ENCODE results near the gene CABLES1.

Gene CABLES1

GRCh38 chr18:23146861-23147469 lies 11.7 kb downstream of the CABLES1 start (continued):
- TF ChIP-seq, protein P1, sequence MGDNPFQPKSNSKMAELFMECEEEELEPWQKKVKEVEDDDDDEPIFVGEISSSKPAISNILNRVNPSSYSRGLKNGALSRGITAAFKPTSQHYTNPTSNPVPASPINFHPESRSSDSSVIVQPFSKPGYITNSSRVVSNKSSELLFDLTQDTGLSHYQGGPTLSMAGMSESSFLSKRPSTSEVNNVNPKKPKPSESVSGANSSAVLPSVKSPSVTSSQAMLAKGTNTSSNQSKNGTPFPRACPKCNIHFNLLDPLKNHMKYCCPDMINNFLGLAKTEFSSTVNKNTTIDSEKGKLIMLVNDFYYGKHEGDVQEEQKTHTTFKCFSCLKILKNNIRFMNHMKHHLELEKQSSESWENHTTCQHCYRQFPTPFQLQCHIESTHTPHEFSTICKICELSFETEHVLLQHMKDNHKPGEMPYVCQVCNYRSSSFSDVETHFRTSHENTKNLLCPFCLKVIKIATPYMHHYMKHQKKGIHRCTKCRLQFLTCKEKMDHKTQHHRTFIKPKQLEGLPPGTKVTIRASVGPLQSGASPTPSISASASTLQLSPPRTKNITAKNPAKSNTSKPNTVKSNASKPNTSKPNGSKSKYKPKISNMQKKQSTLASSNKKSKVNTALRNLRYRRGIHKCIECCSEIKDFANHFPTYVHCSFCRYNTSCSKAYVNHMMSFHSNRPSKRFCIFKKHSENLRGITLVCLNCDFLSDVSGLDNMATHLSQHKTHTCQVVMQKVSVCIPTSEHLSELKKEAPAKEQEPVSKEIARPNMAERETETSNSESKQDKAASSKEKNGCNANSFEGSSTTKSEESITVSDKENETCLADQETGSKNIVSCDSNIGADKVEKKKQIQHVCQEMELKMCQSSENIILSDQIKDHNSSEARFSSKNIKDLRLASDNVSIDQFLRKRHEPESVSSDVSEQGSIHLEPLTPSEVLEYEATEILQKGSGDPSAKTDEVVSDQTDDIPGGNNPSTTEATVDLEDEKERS (tag by site-specific recombination; IDR thresholded peaks at IDR 0.05): no peak
- TF ChIP-seq ZNF138 (tag by site-specific recombination; IDR thresholded peaks at IDR 0.05; ENCODE audit: borderline replicate concordance): no peak
- no peak for TF ChIP-seq ZNF707 (tag by site-specific recombination; IDR thresholded peaks at IDR 0.05)
- TF ChIP-seq IKZF3 (tag by site-specific recombination; IDR thresholded peaks at IDR 0.05): no peak
- no peak for TF ChIP-seq ZNF239 (tag by site-specific recombination; IDR thresholded peaks at IDR 0.05)

DNA sequence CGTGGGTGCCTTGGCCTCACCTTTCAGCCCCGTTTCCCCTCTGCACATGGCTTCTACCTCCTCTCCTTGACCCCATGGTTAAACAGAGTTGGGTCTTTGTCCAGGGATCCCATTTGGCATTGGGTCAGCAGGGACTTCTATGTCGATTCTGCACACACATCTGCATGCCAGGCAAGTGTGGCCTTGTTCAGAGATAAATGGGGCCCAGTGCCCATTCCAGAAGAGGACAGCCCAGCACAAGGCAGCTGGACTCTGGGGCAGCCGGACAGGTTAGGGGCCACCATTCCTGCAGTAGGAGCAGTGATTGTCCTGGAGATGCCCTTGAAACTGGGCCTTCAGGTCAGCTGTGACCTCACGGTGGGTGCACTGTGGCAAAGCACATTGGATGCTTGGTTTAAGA lies 13.1 kb downstream of the CABLES1 start:
- TF ChIP-seq, protein P2, sequence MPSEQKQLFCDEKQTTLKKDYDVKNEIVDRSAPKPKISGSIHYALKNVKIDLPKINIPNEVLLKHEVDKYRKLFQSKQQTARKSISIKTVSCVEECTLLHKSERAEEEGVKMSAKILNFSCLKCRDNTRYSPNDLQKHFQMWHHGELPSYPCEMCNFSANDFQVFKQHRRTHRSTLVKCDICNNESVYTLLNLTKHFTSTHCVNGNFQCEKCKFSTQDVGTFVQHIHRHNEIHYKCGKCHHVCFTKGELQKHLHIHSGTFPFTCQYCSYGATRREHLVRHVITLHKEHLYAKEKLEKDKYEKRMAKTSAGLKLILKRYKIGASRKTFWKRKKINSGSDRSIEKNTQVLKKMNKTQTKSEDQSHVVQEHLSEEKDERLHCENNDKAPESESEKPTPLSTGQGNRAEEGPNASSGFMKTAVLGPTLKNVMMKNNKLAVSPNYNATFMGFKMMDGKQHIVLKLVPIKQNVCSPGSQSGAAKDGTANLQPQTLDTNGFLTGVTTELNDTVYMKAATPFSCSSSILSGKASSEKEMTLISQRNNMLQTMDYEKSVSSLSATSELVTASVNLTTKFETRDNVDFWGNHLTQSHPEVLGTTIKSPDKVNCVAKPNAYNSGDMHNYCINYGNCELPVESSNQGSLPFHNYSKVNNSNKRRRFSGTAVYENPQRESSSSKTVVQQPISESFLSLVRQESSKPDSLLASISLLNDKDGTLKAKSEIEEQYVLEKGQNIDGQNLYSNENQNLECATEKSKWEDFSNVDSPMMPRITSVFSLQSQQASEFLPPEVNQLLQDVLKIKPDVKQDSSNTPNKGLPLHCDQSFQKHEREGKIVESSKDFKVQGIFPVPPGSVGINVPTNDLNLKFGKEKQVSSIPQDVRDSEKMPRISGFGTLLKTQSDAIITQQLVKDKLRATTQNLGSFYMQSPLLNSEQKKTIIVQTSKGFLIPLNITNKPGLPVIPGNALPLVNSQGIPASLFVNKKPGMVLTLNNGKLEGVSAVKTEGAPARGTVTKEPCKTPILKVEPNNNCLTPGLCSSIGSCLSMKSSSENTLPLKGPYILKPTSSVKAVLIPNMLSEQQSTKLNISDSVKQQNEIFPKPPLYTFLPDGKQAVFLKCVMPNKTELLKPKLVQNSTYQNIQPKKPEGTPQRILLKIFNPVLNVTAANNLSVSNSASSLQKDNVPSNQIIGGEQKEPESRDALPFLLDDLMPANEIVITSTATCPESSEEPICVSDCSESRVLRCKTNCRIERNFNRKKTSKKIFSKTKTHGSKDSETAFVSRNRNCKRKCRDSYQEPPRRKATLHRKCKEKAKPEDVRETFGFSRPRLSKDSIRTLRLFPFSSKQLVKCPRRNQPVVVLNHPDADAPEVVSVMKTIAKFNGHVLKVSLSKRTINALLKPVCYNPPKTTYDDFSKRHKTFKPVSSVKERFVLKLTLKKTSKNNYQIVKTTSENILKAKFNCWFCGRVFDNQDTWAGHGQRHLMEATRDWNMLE (tag by site-specific recombination; conservative IDR thresholded peaks at IDR 0.05; ENCODE audit: low read depth): no peak
- TF ChIP-seq ZNF843 (tag by site-specific recombination; IDR thresholded peaks at IDR 0.05) (no peak), ZNF658 (tag by site-specific recombination; IDR thresholded peaks at IDR 0.05) (no peak), ZNF548 (tag by site-specific recombination; IDR thresholded peaks at IDR 0.05) (no peak), ZNF571 (tag by site-specific recombination; IDR thresholded peaks at IDR 0.05) (no peak), SP7 (tag by site-specific recombination; IDR thresholded peaks at IDR 0.05) (no peak), ZNF544 (tag by site-specific recombination; IDR thresholded peaks at IDR 0.05) (no peak), ZNF626 (tag by site-specific recombination; IDR thresholded peaks at IDR 0.05) (no peak)
- Histone ChIP-seq H3K4me3 (ENCODE audit: low read depth, low read length) (no peak overlapping the region), H3K4me1 (ENCODE audit: control insufficient read depth, insufficient read depth, low read length) (peaks cover 7% of the 10 kb centered on the region; the same call in 1 of the 2 replicates), H3K9me3 (ENCODE audit: control insufficient read depth, insufficient read depth, low read depth, low read length) (no peaks in the 10 kb centered on the region), H3K27ac (ENCODE audit: extremely low read depth, low read depth, low read length) (no peak overlapping the region), H3K36me3 (ENCODE audit: control insufficient read depth in 2 of 2, insufficient read depth in 1 of 2, low read length in 2 of 2) (no peaks in the 10 kb centered on the region; a peak in 1 of 3 replicates)
- POLR2A ChIA-PET: interaction anchor here (0.7 kb wide), 1 partner anchor 53 kb away, joined by 5 read pairs; no protein-coding TSS in a partner anchor
- CTCF ChIA-PET: interaction anchor here (1.1 kb wide), 1 partner anchor 11 kb away, joined by 4 read pairs; no protein-coding TSS in a partner anchor

DNA sequence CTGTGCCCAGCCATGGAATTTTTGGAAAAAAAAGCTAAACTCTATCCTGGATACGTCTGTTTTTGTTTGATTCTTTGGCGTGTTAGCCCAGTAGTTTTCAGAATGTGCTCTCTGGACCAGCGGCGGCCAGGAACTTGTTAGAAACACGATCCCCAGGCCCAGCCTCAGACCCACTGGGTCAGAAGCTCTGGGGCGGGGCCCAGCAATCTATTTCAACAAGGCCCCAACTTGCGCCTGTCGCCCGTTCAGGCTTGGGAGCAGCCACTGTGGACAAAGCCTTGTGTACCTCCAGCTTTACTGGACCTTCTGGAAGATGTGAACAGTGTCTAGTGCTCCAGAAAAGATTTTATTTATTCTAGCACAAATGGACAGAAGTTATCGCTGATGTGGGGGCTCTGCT lies 14.3 kb downstream of the CABLES1 start:
- Histone ChIP-seq H3K4me3 (ENCODE audit: low read depth, low read length) (no peak overlapping the region), H3K4me1 (ENCODE audit: control insufficient read depth, insufficient read depth, low read length) (peaks cover 9% of the 10 kb centered on the region; the same call in 1 of the 2 replicates), H3K9me3 (ENCODE audit: control insufficient read depth, insufficient read depth, low read depth, low read length) (no peaks in the 10 kb centered on the region), H3K27ac (ENCODE audit: extremely low read depth, low read depth, low read length) (no peak overlapping the region), H3K36me3 (ENCODE audit: control insufficient read depth in 2 of 2, insufficient read depth in 1 of 2, low read length in 2 of 2) (no peaks in the 10 kb centered on the region; a peak in 1 of 3 replicates)
- CTCF ChIA-PET: interaction anchor here (0.8 kb wide), 1 partner anchor 58 kb away, joined by 3 read pairs; no protein-coding TSS in a partner anchor
- POLR2A ChIA-PET: no interaction called here
- TF ChIP-seq, protein P3, sequence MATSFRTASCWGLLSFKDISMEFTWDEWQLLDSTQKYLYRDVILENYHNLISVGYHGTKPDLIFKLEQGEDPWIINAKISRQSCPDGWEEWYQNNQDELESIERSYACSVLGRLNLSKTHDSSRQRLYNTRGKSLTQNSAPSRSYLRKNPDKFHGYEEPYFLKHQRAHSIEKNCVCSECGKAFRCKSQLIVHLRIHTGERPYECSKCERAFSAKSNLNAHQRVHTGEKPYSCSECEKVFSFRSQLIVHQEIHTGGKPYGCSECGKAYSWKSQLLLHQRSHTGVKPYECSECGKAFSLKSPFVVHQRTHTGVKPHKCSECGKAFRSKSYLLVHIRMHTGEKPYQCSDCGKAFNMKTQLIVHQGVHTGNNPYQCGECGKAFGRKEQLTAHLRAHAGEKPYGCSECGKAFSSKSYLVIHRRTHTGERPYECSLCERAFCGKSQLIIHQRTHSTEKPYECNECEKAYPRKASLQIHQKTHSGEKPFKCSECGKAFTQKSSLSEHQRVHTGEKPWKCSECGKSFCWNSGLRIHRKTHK (tag by site-specific recombination; IDR thresholded peaks at IDR 0.05): no peak
- TF ChIP-seq, protein P4, sequence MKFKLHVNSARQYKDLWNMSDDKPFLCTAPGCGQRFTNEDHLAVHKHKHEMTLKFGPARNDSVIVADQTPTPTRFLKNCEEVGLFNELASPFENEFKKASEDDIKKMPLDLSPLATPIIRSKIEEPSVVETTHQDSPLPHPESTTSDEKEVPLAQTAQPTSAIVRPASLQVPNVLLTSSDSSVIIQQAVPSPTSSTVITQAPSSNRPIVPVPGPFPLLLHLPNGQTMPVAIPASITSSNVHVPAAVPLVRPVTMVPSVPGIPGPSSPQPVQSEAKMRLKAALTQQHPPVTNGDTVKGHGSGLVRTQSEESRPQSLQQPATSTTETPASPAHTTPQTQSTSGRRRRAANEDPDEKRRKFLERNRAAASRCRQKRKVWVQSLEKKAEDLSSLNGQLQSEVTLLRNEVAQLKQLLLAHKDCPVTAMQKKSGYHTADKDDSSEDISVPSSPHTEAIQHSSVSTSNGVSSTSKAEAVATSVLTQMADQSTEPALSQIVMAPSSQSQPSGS (tag by site-specific recombination; IDR thresholded peaks at IDR 0.05; ENCODE audit: low read depth): no peak
- TF ChIP-seq SP2 (tag by site-specific recombination; IDR thresholded peaks at IDR 0.05): no peak
- TF ChIP-seq ZNF704 (tag by site-specific recombination; IDR thresholded peaks at IDR 0.05): no peak
- no peak for TF ChIP-seq ZBTB49 (tag by site-specific recombination; IDR thresholded peaks at IDR 0.05; ENCODE audit: low read depth)
